Measurements from ENCODE around the gene ROR1. TPM values are rescaled to one million over a fixed set of nuclear protein-coding genes. Genes with fewer than 3 reads are reported as not detected.
"Not testable (repeated sequence)": the region's sequence is repeated elsewhere in the genome, so short reads cannot be mapped to it uniquely, and the experiment has no call there.

Gene ROR1
- total and polyA plus RNA-seq, 10 of the 15 experiments (the other 5 are each of a cell fraction or from before 2014, with no cell fraction given), result 0.02 to 0.08 (median 0.05) TPM; not detected in 6

- no TSS peak for BruUV-seq (replicated peaks)
- Histone ChIP-seq H3K4me3 (no peak overlapping the region), H3K9ac (ENCODE audit: control insufficient read depth, insufficient read depth, low read length) (no peak overlapping the region), H3K4me2 (ENCODE audit: control insufficient read depth, insufficient read depth) (no peak overlapping the region), H3K36me3 (ENCODE audit: control insufficient read depth in 2 of 2, insufficient read depth in 2 of 2, low read length in 1 of 2) (no peaks in the 10 kb centered on the region), H3K79me2 (ENCODE audit: control insufficient read depth, insufficient read depth, low read length) (no peaks in the 10 kb centered on the region), H3K9me3 (replicated peaks; ENCODE audit: control insufficient read depth, insufficient read depth, low read length) (no peaks in the 10 kb centered on the region), H4K20me1 (ENCODE audit: control insufficient read depth, insufficient read depth) (no peaks in the 10 kb centered on the region), H3K27me3 (replicated peaks in 1 of 2; ENCODE audit: control insufficient read depth in 2 of 2, insufficient read depth in 2 of 2, low read length in 1 of 2) (no peaks in the 10 kb centered on the region), H3K27ac (ENCODE audit: control insufficient read depth, insufficient read depth) (no peak overlapping the region), H3K4me1 (ENCODE audit: control insufficient read depth, insufficient read depth, low read length) (no peaks in the 10 kb centered on the region), H2AFZ (ENCODE audit: control insufficient read depth, low read depth, low read length) (no peak overlapping the region)
- WGBS (ENCODE audit: insufficient coverage, insufficient replicate concordance, low lambda C conversion rate, missing lambda C conversion rate), result 40% methylated on average over 6 of the region's 6 CpGs
- ChIA-PET CTCF (interaction anchor here (0.6 kb wide), 1 partner anchor 13 kb away, joined by 3 read pairs; no protein-coding TSS in a partner anchor), POLR2A (no interaction called here), RAD21 (ENCODE audit: unreplicated experiment) (no interaction called here), SMC1A (ENCODE audit: uncharacterized antibody, unreplicated experiment) (no interaction called here)
- intact Hi-C loops (cut with micrococcal nuclease; ENCODE audit: unreplicated experiment) (no loop called here), in situ Hi-C loops (cut with MboI) (no loop called here)
- FAIRE-seq (no peak), DNase-seq (ENCODE audit: low read depth, low spot score) (no peak), ATAC-seq (no peak)
- no peak for TF ChIP-seq SUPT20H (IDR thresholded peaks at IDR 0.05; ENCODE audit: borderline replicate concordance, control insufficient read depth, low read depth, low read length)
- TF ChIP-seq ZSCAN29 (IDR thresholded peaks at IDR 0.05), result no peak
- no peak for TF ChIP-seq IKZF1 (conservative IDR thresholded peaks at IDR 0.05)
- no peak for TF ChIP-seq ZBED1 (IDR thresholded peaks at IDR 0.05; ENCODE audit: borderline replicate concordance)
- no peak for TF ChIP-seq GABPA (IDR thresholded peaks at IDR 0.05; ENCODE audit: low read depth)
- no peak for TF ChIP-seq PKNOX1 (IDR thresholded peaks at IDR 0.05)
- TF ChIP-seq ZNF592 (IDR thresholded peaks at IDR 0.05), result no peak
- no peak for TF ChIP-seq ESRRA (IDR thresholded peaks at IDR 0.05; ENCODE audit: low read length)
These were observed 10.9 kb downstream of the ROR1 start for GRCh38 chr1:63784489-63785390.

GRCh38 chr1:63787270-63787669 is 13.5 kb downstream of the ROR1 start:
- H3K27ac ChIP-seq (ENCODE audit: control insufficient read depth, insufficient read depth); SMC1A ChIA-PET (ENCODE audit: uncharacterized antibody, unreplicated experiment); H3K4me1 ChIP-seq (ENCODE audit: control insufficient read depth, insufficient read depth, low read length); H4K20me1 ChIP-seq (ENCODE audit: control insufficient read depth, insufficient read depth); H3K27me3 ChIP-seq (replicated peaks in 1 of 2; ENCODE audit: control insufficient read depth in 2 of 2, insufficient read depth in 2 of 2, low read length in 1 of 2); H3K79me2 ChIP-seq (ENCODE audit: control insufficient read depth, insufficient read depth, low read length); H3K36me3 ChIP-seq (ENCODE audit: control insufficient read depth in 2 of 2, insufficient read depth in 2 of 2, low read length in 1 of 2); CTCF ChIA-PET; intact Hi-C loops (cut with micrococcal nuclease; ENCODE audit: unreplicated experiment); ATAC-seq; RAD21 ChIA-PET (ENCODE audit: unreplicated experiment); in situ Hi-C loops (cut with MboI); H3K4me3 ChIP-seq; H3K9me3 ChIP-seq (replicated peaks; ENCODE audit: control insufficient read depth, insufficient read depth, low read length); POLR2A ChIA-PET; H2AFZ ChIP-seq (ENCODE audit: control insufficient read depth, low read depth, low read length); DNase-seq (ENCODE audit: low read depth, low spot score); FAIRE-seq; BruUV-seq (replicated peaks); H3K9ac ChIP-seq (ENCODE audit: control insufficient read depth, insufficient read depth, low read length); H3K4me2 ChIP-seq (ENCODE audit: control insufficient read depth, insufficient read depth): not testable (repeated sequence)
- 56% methylated on average over 3 of the region's 3 CpGs for WGBS (ENCODE audit: insufficient coverage, insufficient replicate concordance, low lambda C conversion rate, missing lambda C conversion rate)
